Right forelimb (tissue), 1 donor: ENCODE results near the gene HRH4.
A peak's percentile ranks its signal among the peaks of the same experiment; 100 is the strongest.

Source experiments
- DNase-seq: peaks from one replicate; pipeline ENCODE4 v3.0.0-alpha.2; 2018

HRH4 gene

GRCh38 chr18:24460388-24460787 is at the start of gene HRH4:
HRH4 (plus strand) TSS chr18:24460637; CDS start chr18:24460729, 92 bp downstream.
- no peak for DNase-seq

- DNase-seq, result no peak
Observed at GRCh38 chr18:24413148-24413547, 47.3 kb upstream of the HRH4 start.

- no peak for DNase-seq
Observed at GRCh38 chr18:24414349-24415003, 46.0 kb upstream of the HRH4 start.

GRCh38 chr18:24417480-24417879 is 43.0 kb upstream of the HRH4 start:
- DNase-seq, result no peak

- DNase-seq, result no peak
Observed at GRCh38 chr18:24420551-24420950, 39.9 kb upstream of the HRH4 start.

GRCh38 chr18:24421831-24422230 is 38.6 kb upstream of the HRH4 start:
- no peak for DNase-seq

- DNase-seq, result no peak
Observed at GRCh38 chr18:24426073-24426397, 34.4 kb upstream of the HRH4 start.

GRCh38 chr18:24426398-24427294 is 33.8 kb upstream of the HRH4 start, which contains the start of gene IMPACT:
IMPACT (plus strand) TSS chr18:24426670; CDS start chr18:24426757, 87 bp downstream.
- DNase-seq, result peak; percentile 93

GRCh38 chr18:24427484-24427883 is 33.0 kb upstream of the HRH4 start:
- DNase-seq, result no peak

GRCh38 chr18:24428709-24429108 is 31.7 kb upstream of the HRH4 start:
- no peak for DNase-seq

- DNase-seq, result no peak
Observed at GRCh38 chr18:24429188-24429587, 31.2 kb upstream of the HRH4 start.

GRCh38 chr18:24432618-24433017 is 27.8 kb upstream of the HRH4 start:
- DNase-seq, result no peak

- no peak for DNase-seq
Observed at GRCh38 chr18:24436939-24437338, 23.5 kb upstream of the HRH4 start.

GRCh38 chr18:24443870-24444269 is 16.6 kb upstream of the HRH4 start:
- no peak for DNase-seq

- no peak for DNase-seq
Observed at GRCh38 chr18:24446453-24446852, 14.0 kb upstream of the HRH4 start.

- no peak for DNase-seq
Observed at GRCh38 chr18:24446953-24447538, 13.4 kb upstream of the HRH4 start.

GRCh38 chr18:24447961-24448360 is 12.5 kb upstream of the HRH4 start:
- no peak for DNase-seq

- no peak for DNase-seq
Observed at GRCh38 chr18:24456549-24456948, 3.9 kb upstream of the HRH4 start.

- DNase-seq, result no peak
Observed at GRCh38 chr18:24459772-24460171, 665 bp upstream of the HRH4 start.

- DNase-seq, result no peak
Observed at GRCh38 chr18:24461996-24462395, 1.6 kb downstream of the HRH4 start.

- DNase-seq, result no peak
Observed at GRCh38 chr18:24462838-24463775, 2.7 kb downstream of the HRH4 start.

- DNase-seq, result no peak
Observed at GRCh38 chr18:24465486-24465885, 5.0 kb downstream of the HRH4 start.

GRCh38 chr18:24466771-24467170 is 6.3 kb downstream of the HRH4 start:
- DNase-seq, result no peak
